MM.1S (cell line): ENCODE results near the gene FCRL6.

Experiments used
- DNase-seq: peaks from one replicate; pipeline ENCODE4 v3.0.0-alpha.2; 2015
- H2AFZ ChIP-seq: fragments of 300-600 bp; sonication (generic); 2 replicates; pipeline ENCODE4 v1.6.0; 2016; ENCODE audit warnings: antibody characterized with exemption, low read length
- H3F3A ChIP-seq: fragments of 300-600 bp; sonication (generic); 2 replicates; pipeline ENCODE4 v1.6.1; 2016; ENCODE audit warnings: mild to moderate bottlenecking, antibody characterized with exemption, low read length, moderate library complexity, mixed read lengths; ENCODE audit not compliant: insufficient read depth
- H3K27ac ChIP-seq: fragments of 300-600 bp; sonication (generic); 2 replicates; pipeline ENCODE4 v1.5.1; 2016; ENCODE audit warnings: mild to moderate bottlenecking, low read length
- H3K27me3 ChIP-seq: fragments of 300-600 bp; sonication (generic); replicated peaks from 2 replicates; pipeline ENCODE4 v1.6.0; 2016; ENCODE audit warnings: low read length; ENCODE audit not compliant: insufficient read depth
- H3K36me3 ChIP-seq: fragments of 300-600 bp; sonication (generic); replicated peaks from 2 replicates; pipeline ENCODE4 v1.6.1; 2016; ENCODE audit warnings: mild to moderate bottlenecking, low read length, mixed read lengths; ENCODE audit not compliant: insufficient read depth
- H3K4me1 ChIP-seq: fragments of 300-600 bp; sonication (generic); 2 replicates; pipeline ENCODE4 v1.6.1; 2016; ENCODE audit warnings: low read length, mixed read lengths
- H3K4me2 ChIP-seq: fragments of 300-600 bp; sonication (generic); 2 replicates; pipeline ENCODE4 v1.6.0; 2016; ENCODE audit warnings: low read depth, low read length
- H3K4me3 ChIP-seq: fragments of 300-600 bp; sonication (generic); 2 replicates; pipeline ENCODE4 v1.5.1; 2016; ENCODE audit warnings: low read length, mixed read lengths
- H3K79me2 ChIP-seq: fragments of 300-600 bp; sonication (generic); 2 replicates; pipeline ENCODE4 v1.6.1; 2016; ENCODE audit warnings: mixed run types, low read length, mixed read lengths
- H3K9ac ChIP-seq: fragments of 300-600 bp; sonication (generic); 2 replicates; pipeline ENCODE4 v1.6.1; 2016; ENCODE audit warnings: low read length, mixed read lengths
- H3K9me2 ChIP-seq: fragments of 300-600 bp; sonication (generic); replicated peaks from 2 replicates; pipeline ENCODE4 v1.6.1; 2016; ENCODE audit warnings: mild to moderate bottlenecking, low read length, mixed read lengths; ENCODE audit not compliant: insufficient read depth
- H3K9me3 ChIP-seq: fragments of 300-600 bp; sonication (generic); replicated peaks from 2 replicates; pipeline ENCODE4 v1.6.1; 2016; ENCODE audit warnings: mild to moderate bottlenecking, low read length, mixed read lengths; ENCODE audit not compliant: insufficient read depth
- H4K20me1 ChIP-seq: fragments of 300-600 bp; sonication (generic); 2 replicates; pipeline ENCODE4 v1.6.1; 2016; ENCODE audit warnings: mild to moderate bottlenecking, low read length, moderate library complexity, mixed read lengths; ENCODE audit not compliant: insufficient read depth
- CTCF ChIP-seq: fragments of 300-600 bp; sonication (generic); IDR thresholded peaks from 2 replicates; pipeline ENCODE4 v1.5.1; 2016; ENCODE audit warnings: antibody characterized with exemption, low read length, mixed read lengths
- EZH2 ChIP-seq: fragments of 300-600 bp; sonication (generic); optimal IDR thresholded peaks from 2 replicates; pipeline ENCODE3; 2017; ENCODE audit warnings: low read depth, mild to moderate bottlenecking, antibody characterized with exemption, low read length, mixed read lengths
- EZH2phosphoT487 ChIP-seq: fragments of 300-600 bp; sonication (generic); IDR thresholded peaks from 2 replicates; pipeline ENCODE4 v1.6.1; 2018; ENCODE audit warnings: antibody characterized with exemption, low read length

The FCRL6 gene

GRCh38 chr1:159771127-159771895 is 30.8 kb upstream of the FCRL6 start:
- Histone ChIP-seq H3K9me3 (no peaks in the 10 kb centered on the region), H3K27ac (no peak overlapping the region), H3K4me3 (no peak overlapping the region), H3K9me2 (no peaks in the 10 kb centered on the region), H3K4me2 (no peak overlapping the region), H4K20me1 (no peaks in the 10 kb centered on the region), H3K4me1 (no peaks in the 10 kb centered on the region), H3K79me2 (no peaks in the 10 kb centered on the region), H2AFZ (no peak overlapping the region), H3K9ac (no peak overlapping the region), H3K36me3 (no peaks in the 10 kb centered on the region), H3K27me3 (no peaks in the 10 kb centered on the region), H3F3A (no peaks in the 10 kb centered on the region)
- TF ChIP-seq EZH2 (no peak), EZH2phosphoT487 (no peak), CTCF (no peak)
- no peak for DNase-seq

DNA sequence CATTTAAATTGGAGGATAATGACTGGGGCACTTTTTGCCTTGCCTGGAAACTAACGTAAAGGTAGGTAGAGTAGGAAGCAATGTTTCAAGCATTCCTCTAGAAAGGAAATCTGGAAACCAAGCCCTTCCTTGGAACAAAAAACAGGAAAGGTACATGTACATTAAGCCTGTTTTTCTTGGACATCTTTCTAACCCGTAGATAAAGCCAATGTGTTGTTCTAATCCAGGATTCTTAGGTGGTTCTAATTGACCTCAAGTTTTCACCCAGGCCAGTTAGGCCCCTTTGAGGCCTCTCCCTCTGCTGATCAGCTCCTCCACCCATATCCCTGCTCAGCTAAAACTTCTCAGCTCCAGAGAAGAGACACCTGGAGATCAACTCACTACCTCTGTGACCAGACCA is 27.7 kb upstream of the FCRL6 start:
- no peaks in the 10 kb centered on the region for H3K4me1 ChIP-seq
- H3K4me3 ChIP-seq: no peak overlapping the region
- no peak overlapping the region for H3K4me2 ChIP-seq
- no peaks in the 10 kb centered on the region for H3K36me3 ChIP-seq
- no peak overlapping the region for H3K27ac ChIP-seq
- no peaks in the 10 kb centered on the region for H3K9me2 ChIP-seq
- no peak overlapping the region for H2AFZ ChIP-seq
- no peak overlapping the region for H3K9ac ChIP-seq
- no peaks in the 10 kb centered on the region for H3K27me3 ChIP-seq
- H3F3A ChIP-seq: no peaks in the 10 kb centered on the region
- H3K9me3 ChIP-seq: no peaks in the 10 kb centered on the region
- no peaks in the 10 kb centered on the region for H3K79me2 ChIP-seq
- no peaks in the 10 kb centered on the region for H4K20me1 ChIP-seq
- DNase-seq: no peak
- TF ChIP-seq EZH2phosphoT487 (no peak), CTCF (no peak), EZH2 (no peak)

GRCh38 chr1:159775716-159776115 is 26.4 kb upstream of the FCRL6 start:
- no peak overlapping the region for H3K27ac ChIP-seq
- no peaks in the 10 kb centered on the region for H3K9me3 ChIP-seq
- H3K4me3 ChIP-seq: no peak overlapping the region
- H3K36me3 ChIP-seq: no peaks in the 10 kb centered on the region
- H3K9ac ChIP-seq: no peak overlapping the region
- TF ChIP-seq CTCF: peak; percentile 12; the same call in 1 of the 2 replicates
- no peak for TF ChIP-seq EZH2
- no peak for TF ChIP-seq EZH2phosphoT487
- H4K20me1 ChIP-seq: no peaks in the 10 kb centered on the region
- H3K4me2 ChIP-seq: no peak overlapping the region
- H2AFZ ChIP-seq: no peak overlapping the region
- no peaks in the 10 kb centered on the region for H3K27me3 ChIP-seq
- peaks cover 4% of the 10 kb centered on the region; the same call in 1 of the 2 replicates for H3K4me1 ChIP-seq
- no peaks in the 10 kb centered on the region for H3K9me2 ChIP-seq
- DNase-seq: no peak
- no peaks in the 10 kb centered on the region for H3K79me2 ChIP-seq
- H3F3A ChIP-seq: no peaks in the 10 kb centered on the region
